ENCODE measurements around the gene ZNF217. TPM values are rescaled to one million over a fixed set of nuclear protein-coding genes. Genes with fewer than 3 reads are reported as not detected.

Gene ZNF217
- total and polyA plus RNA-seq, 2 of the 8 experiments (the other 6 are each of a cell fraction or from before 2014, with no cell fraction given): 15.3 to 87.9 TPM

DNA sequence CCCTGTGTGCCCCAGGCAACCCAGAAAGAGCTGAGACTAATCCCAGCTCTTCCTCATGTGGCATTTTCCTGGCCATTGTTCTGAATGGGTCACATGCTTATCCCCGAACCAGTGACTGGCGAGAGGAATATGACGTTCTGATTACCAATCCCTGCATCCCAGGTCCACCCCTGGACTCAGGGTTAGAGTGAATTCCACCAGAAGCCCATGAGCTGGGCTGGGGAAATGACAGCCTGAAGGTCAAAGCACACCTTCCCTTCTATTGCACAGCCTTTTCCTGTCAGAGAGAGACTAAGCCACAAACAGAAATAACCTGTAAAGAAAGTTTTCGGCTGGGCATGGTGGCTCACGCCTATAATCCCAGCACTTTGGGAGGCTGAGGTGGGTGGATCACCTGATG is 70.9 kb downstream of the ZNF217 start:
- Histone ChIP-seq H3K4me3 (ENCODE audit: extremely low read depth in 1 of 4, insufficient read depth in 2 of 4, low read depth in 3 of 4, low read length in 4 of 4) (no peak overlapping the region), H3K27ac (ENCODE audit: low read depth, low read length) (no peak overlapping the region), H3K14ac (ENCODE audit: insufficient read length) (no peak overlapping the region), H2BK15ac (ENCODE audit: low read length) (no peak overlapping the region), H3K4me1 (replicated peaks in 1 of 4; ENCODE audit: control insufficient read depth in 3 of 4, insufficient read depth in 4 of 4, low read length in 3 of 4) (no peaks in the 10 kb centered on the region), H3K23ac (ENCODE audit: insufficient read length) (no peak overlapping the region), H2AK5ac (ENCODE audit: low read depth, low read length) (no peak overlapping the region), H4K8ac (ENCODE audit: extremely low read depth, insufficient read depth, low read length) (no peak overlapping the region), H3K18ac (ENCODE audit: extremely low read depth, low read length) (no peak overlapping the region), H3K27me3 (replicated peaks in 1 of 4; ENCODE audit: control insufficient read depth in 3 of 4, extremely low read depth in 1 of 4, insufficient read depth in 3 of 4, low read length in 3 of 4) (no peaks in the 10 kb centered on the region), H3K36me3 (ENCODE audit: control insufficient read depth in 2 of 4, insufficient read depth in 4 of 4, low read length in 3 of 4) (no peaks in the 10 kb centered on the region), H2BK120ac (replicated peaks; ENCODE audit: low read depth, low read length) (no peak overlapping the region), H3K79me2 (ENCODE audit: control insufficient read depth in 1 of 2, insufficient read depth in 2 of 2, low read length in 2 of 2) (no peaks in the 10 kb centered on the region), H3K79me1 (ENCODE audit: low read depth, low read length) (no peaks in the 10 kb centered on the region), H3K9ac (replicated peaks in 1 of 4; ENCODE audit: extremely low read depth in 1 of 4, low read depth in 3 of 4, low read length in 3 of 4) (no peak overlapping the region), H3K23me2 (ENCODE audit: low read depth, low read length) (no peaks in the 10 kb centered on the region), H2AFZ (ENCODE audit: low read length) (no peak overlapping the region), H3K4ac (replicated peaks; ENCODE audit: insufficient read length, low read depth, low read length) (no peak overlapping the region), H2BK12ac (ENCODE audit: low read depth, low read length) (no peak overlapping the region), H3K9me3 (ENCODE audit: insufficient read depth in 2 of 2, low read depth in 1 of 2, low read length in 1 of 2) (no peaks in the 10 kb centered on the region), H3K4me2 (ENCODE audit: insufficient read depth in 1 of 2, low read depth in 2 of 2, low read length in 2 of 2) (no peak overlapping the region), H4K91ac (replicated peaks; ENCODE audit: insufficient read length, low read length) (no peak overlapping the region), H4K20me1 (replicated peaks in 1 of 2; ENCODE audit: control insufficient read depth in 1 of 2, insufficient read depth in 2 of 2, low read length in 2 of 2) (no peaks in the 10 kb centered on the region), H3K56ac (replicated peaks; ENCODE audit: insufficient read length, low read depth, low read length) (no peak overlapping the region), H4K5ac (ENCODE audit: insufficient read length, low read depth, low read length) (no peak overlapping the region), H2BK5ac (ENCODE audit: low read depth, low read length) (no peak overlapping the region), H2BK20ac (ENCODE audit: low read length) (no peak overlapping the region)
- POLR2A ChIA-PET (ENCODE audit: partially characterized antibody): no interaction called here
- DNase-seq (ENCODE audit: low read depth in 1 of 2, low spot score in 2 of 2) (no peak), FAIRE-seq (no peak)
- CTCF ChIA-PET (ENCODE audit: partially characterized antibody): interaction anchor here (0.6 kb wide), 1 partner anchor 404 kb away, joined by 3 read pairs; no protein-coding TSS in a partner anchor
- TF ChIP-seq JUN (IDR thresholded peaks at IDR 0.05; ENCODE audit: low read depth, low read length) (no peak), TCF12 (IDR thresholded peaks at IDR 0.05; ENCODE audit: low read depth, low read length) (no peak)
- 84% methylated on average over 5 of the region's 5 CpGs; no CpG with 5 or more reads in 1 of the 2 experiments for WGBS, 2 experiments (ENCODE audit: extremely low coverage in 1 of 2, insufficient coverage in 1 of 2, insufficient read length in 1 of 2, insufficient replicate concordance in 2 of 2, low coverage in 1 of 2, low lambda C conversion rate in 2 of 2, missing lambda C conversion rate in 1 of 2)

Data from H1 (cell line).